A549 (cell line): ENCODE results near the gene TBX2. TPM values are rescaled to one million over a fixed set of nuclear protein-coding genes. Genes with fewer than 3 reads are reported as not detected.

Experiments
- ATAC-seq, 2 experiments: fragments of 200-7000 bp in 1 of 2; fragments of >200 bp in 1 of 2; cut with Nextera tagmentation in 1 of 2; cut with Tn5 transposase in 1 of 2; 3 replicates each; pipeline versions ENCODE4 v1.8.0 to v1.9.1; 2018 to 2020; ENCODE audit warnings: mild to moderate bottlenecking in 1 of 2, moderate library complexity in 1 of 2
- CTCF ChIA-PET: fragments of 300-600 bp; sonication (Branson Sonifier 250); formaldehyde crosslinking; extraction: SDS; loops from one replicate; lab custom pipeline; 2021; ENCODE audit warnings: antibody characterized with exemption, inconsistent platforms; lab: Yijun Ruan, JAX
- POLR2A ChIA-PET: fragments of 350-600 bp; formaldehyde crosslinking; extraction: SDS; loops from one replicate; lab custom pipeline; 2021; ENCODE audit warnings: antibody characterized with exemption, inconsistent platforms; lab: Yijun Ruan, JAX
- DNase-seq, 2 experiments: peaks; one replicate each; pipeline versions ENCODE4 v3.0.0 to v3.0.0-alpha.2; 2011 to 2016; ENCODE audit warnings: low read depth in 1 of 2, low spot score in 1 of 2
- FAIRE-seq: peaks from 2 replicates; lab custom pipeline; 2011; peaks lifted over from hg19 to GRCh38; lab: Jason Lieb, UNC
- H3K27ac ChIP-seq, 2 experiments: fragments of >200 bp; sonication (Bioruptor Twin); formaldehyde crosslinking; 3 replicates each; pipeline ENCODE4 v1.5.1; 2016 to 2017
- H3K4me1 ChIP-seq: fragments of >200 bp; sonication (Bioruptor Twin); formaldehyde crosslinking; 3 replicates; pipeline ENCODE4 v1.6.1; 2016
- H3K4me2 ChIP-seq: fragments of >200 bp; sonication (Bioruptor Twin); formaldehyde crosslinking; 3 replicates; pipeline ENCODE4 v1.6.1; 2016
- H3K4me3 ChIP-seq: fragments of >200 bp; sonication (Bioruptor Twin); formaldehyde crosslinking; 3 replicates; pipeline ENCODE4 v1.5.1; 2016
- H3K9me3 ChIP-seq: fragments of >200 bp; sonication (Bioruptor Twin); formaldehyde crosslinking; 3 replicates; pipeline ENCODE4 v1.6.1; 2016
- BHLHE40 ChIP-seq: IDR thresholded peaks from 2 replicates; pipeline ENCODE4 v1.6.1; 2012; ENCODE audit warnings: low read depth, low read length, inconsistent platforms
- CHD2 ChIP-seq: fragments of 150-350 bp; IDR thresholded peaks from 2 replicates; pipeline ENCODE4 v1.6.1; 2014; ENCODE audit warnings: low read length; ENCODE audit not compliant: partially characterized antibody
- CHD4 ChIP-seq: fragments of 200-600 bp; sonication (generic); IDR thresholded peaks from 2 replicates; pipeline ENCODE4 v1.6.1; 2016; ENCODE audit warnings: antibody characterized with exemption, mild to moderate bottlenecking, borderline replicate concordance
- CTCF ChIP-seq: fragments of >200 bp; sonication (Bioruptor Twin); formaldehyde crosslinking; IDR thresholded peaks from 3 replicates; pipeline ENCODE4 v1.5.1; 2016
- EP300 ChIP-seq, 2 experiments: fragments of >200 bp; sonication (Bioruptor Twin); formaldehyde crosslinking; IDR thresholded peaks; 2 replicates in 1 of 2; 3 replicates in 1 of 2; pipeline ENCODE4 v1.6.1; 2016 to 2017
- FOSL2 ChIP-seq, 2 experiments: fragments of 450-650 bp in 1 of 2; fragments of >200 bp in 1 of 2; sonication (Bioruptor Twin) in 1 of 2; formaldehyde crosslinking; IDR thresholded peaks; 2 replicates each; pipeline versions ENCODE4 v1.5.0 to v1.6.1; 2016 to 2020; ENCODE audit warnings: mild to moderate bottlenecking in 1 of 2, moderate library complexity in 1 of 2
- GATA3 ChIP-seq: IDR thresholded peaks from 2 replicates; pipeline ENCODE4 v1.6.1; 2012; ENCODE audit warnings: borderline replicate concordance
- HDAC2 ChIP-seq: fragments of 200-600 bp; sonication (generic); IDR thresholded peaks from 2 replicates; pipeline ENCODE4 v1.6.1; 2016
- HEYL ChIP-seq: fragments of 250-450 bp; sonication (Bioruptor Pico); IDR thresholded peaks from 2 replicates; pipeline ENCODE4 v1.8.0; 2021; ENCODE audit warnings: mild to moderate bottlenecking, moderate library complexity
- JUN ChIP-seq, 2 experiments: fragments of >200 bp; sonication (Bioruptor Twin); formaldehyde crosslinking; IDR thresholded peaks; 2 replicates in 1 of 2; 3 replicates in 1 of 2; pipeline ENCODE4 v1.6.1; 2016 to 2017
- KDM1A ChIP-seq: fragments of 200-600 bp; sonication (generic); IDR thresholded peaks from 2 replicates; pipeline ENCODE4 v1.6.1; 2016; ENCODE audit warnings: low read depth, mild to moderate bottlenecking
- MAFK ChIP-seq: fragments of 450-650 bp; IDR thresholded peaks from 2 replicates; pipeline ENCODE4 v1.6.1; 2014; ENCODE audit not compliant: partially characterized antibody
- NFE2L2 ChIP-seq: fragments of 150-350 bp; conservative IDR thresholded peaks from 2 replicates; pipeline ENCODE4 v1.6.1; 2014; ENCODE audit warnings: low read length
- NPAS2 ChIP-seq: fragments of 250-450 bp; sonication (Bioruptor Pico); IDR thresholded peaks from 2 replicates; pipeline ENCODE4 v1.8.0; 2022; ENCODE audit warnings: mild to moderate bottlenecking, moderate library complexity, borderline replicate concordance
- RARB ChIP-seq: fragments of 250-450 bp; sonication (Bioruptor Pico); IDR thresholded peaks from 2 replicates; pipeline ENCODE4 v1.8.0; 2021; ENCODE audit warnings: mild to moderate bottlenecking, moderate library complexity
- RFX5 ChIP-seq: fragments of 450-650 bp; IDR thresholded peaks from 2 replicates; pipeline ENCODE4 v1.7.1; 2014; ENCODE audit warnings: antibody characterized with exemption, mild to moderate bottlenecking, moderate library complexity
- SMC3 ChIP-seq: fragments of >200 bp; sonication (Bioruptor Twin); formaldehyde crosslinking; IDR thresholded peaks from 3 replicates; pipeline ENCODE4 v1.6.1; 2018; ENCODE audit warnings: inconsistent platforms
- ZC3H11A ChIP-seq: fragments of 450-650 bp; IDR thresholded peaks from 2 replicates; pipeline ENCODE4 v1.6.1; 2014; ENCODE audit warnings: antibody characterized with exemption, mild to moderate bottlenecking
- ZFP36 ChIP-seq: fragments of 450-650 bp; IDR thresholded peaks from 2 replicates; pipeline ENCODE4 v1.6.1; 2014; ENCODE audit warnings: borderline replicate concordance; ENCODE audit not compliant: partially characterized antibody
- ZSCAN20 ChIP-seq: fragments of 250-450 bp; sonication (Bioruptor Pico); IDR thresholded peaks from 2 replicates; pipeline ENCODE4 v1.8.0; 2022; ENCODE audit warnings: mild to moderate bottlenecking, moderate library complexity
- WGBS: methylation state at CpG from one replicate; pipeline ENCODE4 v1.1.6; 2017; ENCODE audit errors: missing lambda C conversion rate; 5-methylcytosine and 5-hydroxymethylcytosine counted together
- polyA plus RNA-seq, 4 experiments: library from polyadenylated mRNA; depleted of rRNA in 3 of 4; stranded (reverse); fragments of >200 nt; fragmentation: RNase III in 1 of 4; extraction: RNeasy Plus Mini Kit Qiagen cat#74134 plus additional on column Dnase treatment in 1 of 4; gene quantifications; 2 replicates in 3 of 4; 3 replicates in 1 of 4; pipeline ENCODE4 v1.2.3, GENCODE V29; 2011 to 2017
- TF ChIP-seq, protein P1 (sequence below): IDR thresholded peaks from 2 replicates; pipeline ENCODE4 v1.6.1; 2012

The TBX2 gene
- polyA plus RNA-seq, 2 of the 4 experiments (the other 2 are of a cell fraction): 0.71 to 2.3 TPM

GRCh38 chr17:61394630-61395408, 4.8 kb upstream of the TBX2 start:
- POLR2A ChIA-PET: no interaction called here

GRCh38 chr17:61395409-61395982, 4.1 kb upstream of the TBX2 start:
- ChIA-PET POLR2A (no interaction called here), CTCF (interaction anchor here (0.9 to 3.0 kb wide), 6 partner anchors 13 to 395 kb away, joined by 3 to 21 read pairs (median 9); no protein-coding TSS in a partner anchor)
- Histone ChIP-seq H3K27ac (no peak overlapping the region), H3K4me1 (peaks cover 11% of the 10 kb centered on the region; the same call in 2 of the 3 replicates), H3K4me3 (no peak overlapping the region), H3K9me3 (no peaks in the 10 kb centered on the region), H3K4me2 (no peak overlapping the region)
- no peak for ATAC-seq
- TF ChIP-seq CHD4 (no peak), NFE2L2 (no peak), ZC3H11A (no peak), GATA3 (no peak), ZFP36 (no peak), KDM1A (no peak), FOSL2 (IDR thresholded peaks at IDR 0.05) (no peak), FOSL2 (CRISPR knock-in tag; IDR thresholded peaks at IDR 0.05) (no peak), MAFK (no peak), RARB (no peak)
- DNase-seq: no peak
- no peak for FAIRE-seq
- WGBS: 94% methylated on average over 38 of the region's 38 CpGs

More at GRCh38 chr17:61394630-61395408, 4.8 kb upstream of the TBX2 start:
- WGBS: 88% methylated on average over 10 of the region's 10 CpGs
- DNase-seq: no peak
- TF ChIP-seq, protein P1, sequence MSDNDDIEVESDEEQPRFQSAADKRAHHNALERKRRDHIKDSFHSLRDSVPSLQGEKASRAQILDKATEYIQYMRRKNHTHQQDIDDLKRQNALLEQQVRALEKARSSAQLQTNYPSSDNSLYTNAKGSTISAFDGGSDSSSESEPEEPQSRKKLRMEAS: no peak
- TF ChIP-seq CHD2: no peak
- CTCF ChIA-PET: interaction anchor here (0.5 to 3.0 kb wide), 11 partner anchors 12 to 400 kb away, joined by 3 to 21 read pairs (median 4); no protein-coding TSS in a partner anchor
- Histone ChIP-seq H3K27ac (no peak overlapping the region), H3K4me2 (no peak overlapping the region), H3K4me1 (peaks cover 11% of the 10 kb centered on the region; the same call in 2 of the 3 replicates), H3K9me3 (no peaks in the 10 kb centered on the region), H3K4me3 (no peak overlapping the region)
- no peak for ATAC-seq
- FAIRE-seq: no peak

GRCh38 chr17:61395983-61396585, 3.6 kb upstream of the TBX2 start:
- ATAC-seq: no peak
- POLR2A ChIA-PET: no interaction called here
- 90% methylated on average over 58 of the region's 63 CpGs for WGBS
- no peaks in the 10 kb centered on the region for H3K9me3 ChIP-seq
- H3K4me2 ChIP-seq: no peak overlapping the region
- H3K4me1 ChIP-seq: peaks cover 16% of the 10 kb centered on the region; the same call in 2 of the 3 replicates
- TF ChIP-seq NPAS2 (CRISPR knock-in tag): no peak
- TF ChIP-seq, all 56 proteins: peak for 0
- FAIRE-seq (no peak), DNase-seq (no peak)
- no peak overlapping the region for H3K27ac ChIP-seq
- H3K4me3 ChIP-seq: no peak overlapping the region
- CTCF ChIA-PET: interaction anchor here (1.1 to 3.0 kb wide), 2 partner anchors 13 to 180 kb away, joined by 3 to 21 read pairs; no protein-coding TSS in a partner anchor

DNA sequence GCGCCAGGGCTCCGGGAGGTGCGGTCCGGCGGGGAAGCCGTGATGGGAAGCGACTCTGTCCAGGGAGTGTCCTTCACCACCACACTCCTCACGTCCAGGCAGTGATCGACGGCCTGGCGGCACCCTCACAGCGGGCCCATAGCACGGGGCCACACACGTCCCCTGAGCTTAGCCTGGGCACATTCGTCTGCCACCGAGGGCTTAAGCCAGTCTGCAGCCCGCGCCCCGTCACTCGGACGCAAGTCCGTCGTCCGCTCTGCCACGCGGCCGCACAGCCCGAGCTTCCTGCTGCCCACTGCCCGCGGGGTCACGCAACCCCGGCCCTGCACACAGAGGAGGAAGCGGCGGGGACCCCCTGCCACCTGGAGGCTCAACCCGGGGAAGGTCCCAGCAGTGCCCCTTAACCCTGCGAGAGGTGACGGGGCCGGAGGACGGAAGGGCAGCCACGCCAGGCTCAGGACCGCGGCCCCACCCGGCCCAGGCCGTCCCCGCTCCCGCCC, 3.0 kb upstream of the TBX2 start:
- CTCF ChIA-PET: interaction anchor here (0.6 to 1.3 kb wide), 5 partner anchors 12 to 395 kb away, joined by 3 to 6 read pairs (median 4); no protein-coding TSS in a partner anchor
- peaks cover 18% of the 10 kb centered on the region; the same call in 2 of the 3 replicates for H3K4me1 ChIP-seq
- ATAC-seq (no peak), FAIRE-seq (no peak), DNase-seq (no peak)
- no peak overlapping the region for H3K4me3 ChIP-seq
- POLR2A ChIA-PET: no interaction called here
- 95% methylated on average over 26 of the region's 46 CpGs for WGBS
- H3K27ac ChIP-seq: no peak overlapping the region
- no peak for TF ChIP-seq JUN (IDR thresholded peaks at IDR 0.05)
- no peak for TF ChIP-seq BHLHE40
- TF ChIP-seq HEYL (CRISPR knock-in tag): no peak
- no peak for TF ChIP-seq CHD2
- no peak for TF ChIP-seq ZSCAN20 (CRISPR knock-in tag)
- TF ChIP-seq SMC3: no peak
- no peak for TF ChIP-seq NFE2L2
- TF ChIP-seq EP300 (IDR thresholded peaks at IDR 0.05): no peak
- TF ChIP-seq HDAC2: no peak
- no peak for TF ChIP-seq RFX5
- no peak for TF ChIP-seq CTCF
- no peak overlapping the region for H3K4me2 ChIP-seq
- H3K9me3 ChIP-seq: no peaks in the 10 kb centered on the region
